SH-SY5Y (cell line): ENCODE results near the gene FIZ1.

Experiments
- GATA2 ChIP-seq: IDR thresholded peaks from 2 replicates; pipeline ENCODE4 v1.6.1; 2011; ENCODE audit warnings: mild to moderate bottlenecking, low read depth, low read length
- GATA3 ChIP-seq: IDR thresholded peaks from 2 replicates; pipeline ENCODE4 v1.6.1; 2011; ENCODE audit warnings: low read depth, mild to moderate bottlenecking, low read length, moderate library complexity

GRCh38 chr19:55578761-55579747 is 20.3 kb downstream of the FIZ1 start:
- TF ChIP-seq GATA2, result no peak
- TF ChIP-seq GATA3, result no peak
